SK-N-SH (cell line): ENCODE data around the gene METTL2B. TPM values are rescaled to one million over a fixed set of nuclear protein-coding genes. Genes with fewer than 3 reads are reported as not detected.
A peak's percentile ranks its signal among the peaks of the same experiment; 100 is the strongest.
"Not testable (repeated sequence)": the region's sequence is repeated elsewhere in the genome, so short reads cannot be mapped to it uniquely, and the experiment has no call there.

Experiments
- CTCF ChIA-PET: fragments of 300-600, 350-600 bp; formaldehyde crosslinking; extraction: SDS; loops from one replicate; lab custom pipeline; 2021; lab: Yijun Ruan, JAX
- POLR2A ChIA-PET: fragments of 350-600 bp; sonication (Branson Sonifier 250); formaldehyde crosslinking; extraction: SDS; loops from one replicate; lab custom pipeline; 2020; ENCODE audit warnings: antibody characterized with exemption, inconsistent platforms; lab: Yijun Ruan, JAX
- DNase-seq: peaks from one replicate; pipeline ENCODE4 v3.0.0; 2012
- H2AFZ ChIP-seq: fragments of 200-600 bp; sonication (generic); 2 replicates; pipeline ENCODE4 v1.8.1; 2016; ENCODE audit warnings: antibody characterized with exemption, mild to moderate bottlenecking, low read depth
- H3F3A ChIP-seq: fragments of 200-600 bp; sonication (generic); replicated peaks from 2 replicates; pipeline ENCODE3; 2016; ENCODE audit warnings: antibody characterized with exemption, mild to moderate bottlenecking; ENCODE audit not compliant: insufficient read depth
- H3K27ac ChIP-seq, 2 experiments: fragments of 200-500 bp in 1 of 2; fragments of 200-600 bp in 1 of 2; sonication (Bioruptor generic) in 1 of 2; sonication (generic), shearing (Covaris generic) in 1 of 2; 2 replicates each; pipeline versions ENCODE4 v1.5.1 to v1.6.1; 2014 to 2016; ENCODE audit warnings: low read depth in 2 of 2, inconsistent platforms in 1 of 2, low read length in 1 of 2, mild to moderate bottlenecking in 1 of 2, mixed read lengths in 1 of 2
- H3K27me3 ChIP-seq: fragments of 200-600 bp; sonication (generic), shearing (Covaris generic); 2 replicates; pipeline ENCODE4 v1.6.1; 2016; ENCODE audit warnings: mixed run types; ENCODE audit not compliant: insufficient read depth
- H3K36me3 ChIP-seq, 2 experiments: fragments of 200-500 bp in 1 of 2; fragments of 200-600 bp in 1 of 2; sonication (Bioruptor generic) in 1 of 2; sonication (generic) in 1 of 2; replicated peaks in 1 of 2; 2 replicates each; pipeline versions ENCODE3 to v1.5.1; 2014 to 2016; ENCODE audit warnings: low read length in 1 of 2, mild to moderate bottlenecking in 1 of 2; ENCODE audit not compliant: insufficient read depth in 2 of 2, control insufficient read depth in 1 of 2
- H3K4me1 ChIP-seq, 2 experiments: fragments of 200-500 bp in 1 of 2; fragments of 200-600 bp in 1 of 2; sonication (Bioruptor generic) in 1 of 2; sonication (generic), shearing (Covaris generic) in 1 of 2; 2 replicates each; pipeline versions ENCODE4 v1.5.1 to v1.6.1; 2014 to 2016; ENCODE audit warnings: low read depth in 1 of 2, low read length in 1 of 2, mixed run types in 1 of 2; ENCODE audit not compliant: insufficient read depth in 2 of 2, control insufficient read depth in 1 of 2
- H3K4me2 ChIP-seq: fragments of 200-600 bp; sonication (generic), shearing (Covaris generic); 2 replicates; pipeline ENCODE4 v1.6.1; 2017; ENCODE audit warnings: mixed run types
- H3K4me3 ChIP-seq, 2 experiments: fragments of 200-500 bp in 1 of 2; fragments of 200-600 bp in 1 of 2; sonication (Bioruptor generic) in 1 of 2; sonication (generic), shearing (Covaris generic) in 1 of 2; 2 replicates each; pipeline versions ENCODE4 v1.5.1 to v1.8.1; 2014 to 2016; ENCODE audit warnings: low read depth in 2 of 2, inconsistent platforms in 1 of 2, low read length in 1 of 2, mild to moderate bottlenecking in 1 of 2, mixed read lengths in 1 of 2, moderate library complexity in 1 of 2
- H3K79me2 ChIP-seq: fragments of 200-600 bp; sonication (generic); 2 replicates; pipeline ENCODE4 v1.8.1; 2017; ENCODE audit warnings: mild to moderate bottlenecking; ENCODE audit not compliant: insufficient read depth
- H3K9ac ChIP-seq: fragments of 200-600 bp; sonication (generic); 2 replicates; pipeline ENCODE4 v1.6.1; 2017; ENCODE audit warnings: mixed run types
- H3K9me2 ChIP-seq: fragments of 200-600 bp; sonication (generic); 2 replicates; pipeline ENCODE4 v1.6.1; 2017; ENCODE audit warnings: mixed run types
- H3K9me3 ChIP-seq: fragments of 200-600 bp; sonication (generic); 2 replicates; pipeline ENCODE4 v1.6.1; 2017; ENCODE audit warnings: mixed run types, mild to moderate bottlenecking, moderate library complexity
- H4K20me1 ChIP-seq: fragments of 200-600 bp; sonication (generic); 2 replicates; pipeline ENCODE4 v1.6.1; 2017; ENCODE audit warnings: mild to moderate bottlenecking, mixed run types; ENCODE audit not compliant: insufficient read depth
- CHD2 ChIP-seq: fragments of 150-350 bp; IDR thresholded peaks from 2 replicates; pipeline ENCODE4 v1.6.1; 2018; ENCODE audit warnings: low read length; ENCODE audit not compliant: partially characterized antibody
- CTCF ChIP-seq: fragments of 200-600 bp; sonication (generic); IDR thresholded peaks from 2 replicates; pipeline ENCODE4 v1.6.1; 2017; ENCODE audit warnings: antibody characterized with exemption, mild to moderate bottlenecking, moderate library complexity
- ELF1 ChIP-seq: IDR thresholded peaks from 2 replicates; pipeline ENCODE4 v1.4.0; 2012
- EP300 ChIP-seq, 2 experiments: IDR thresholded peaks; 2 replicates each; pipeline versions ENCODE4 v1.4.0 to v1.6.1; 2012; ENCODE audit warnings: borderline replicate concordance in 1 of 2, low read depth in 1 of 2, low read length in 1 of 2
- FOXM1 ChIP-seq: IDR thresholded peaks from 2 replicates; pipeline ENCODE4 v1.4.0; 2012; ENCODE audit warnings: low read depth, mild to moderate bottlenecking
- GABPA ChIP-seq: IDR thresholded peaks from 2 replicates; pipeline ENCODE4 v1.4.0; 2012; ENCODE audit warnings: low read depth, mild to moderate bottlenecking
- GATA2 ChIP-seq: sonication (generic); formaldehyde crosslinking; IDR thresholded peaks from 2 replicates; pipeline ENCODE4 v1.5.0; 2020; ENCODE audit warnings: mild to moderate bottlenecking, missing genetic modification reagents
- MAX ChIP-seq: IDR thresholded peaks from 2 replicates; pipeline ENCODE4 v1.4.0; 2012; ENCODE audit warnings: low read depth
- MXI1 ChIP-seq: IDR thresholded peaks from 2 replicates; pipeline ENCODE4 v1.6.1; 2012; ENCODE audit warnings: mild to moderate bottlenecking, low read depth, low read length, improper control_type of control experiment
- NRF1 ChIP-seq: IDR thresholded peaks from 2 replicates; pipeline ENCODE4 v1.6.1; 2012; ENCODE audit warnings: low read depth, mild to moderate bottlenecking, low read length
- PBX3 ChIP-seq: IDR thresholded peaks from 2 replicates; pipeline ENCODE4; 2012
- POLR2AphosphoS5 ChIP-seq: IDR thresholded peaks from 2 replicates; pipeline ENCODE4 v1.6.1; 2012; ENCODE audit warnings: low read depth, low read length
- REST ChIP-seq: IDR thresholded peaks from 2 replicates; pipeline ENCODE4 v1.6.1; 2012; ENCODE audit warnings: mild to moderate bottlenecking, low read depth, low read length, moderate library complexity
- RFX5 ChIP-seq: IDR thresholded peaks from 2 replicates; pipeline ENCODE4 v1.6.1; 2012; ENCODE audit warnings: mild to moderate bottlenecking, improper control_type of control experiment, low read length
- TEAD4 ChIP-seq: IDR thresholded peaks from 2 replicates; pipeline ENCODE4 v1.4.0; 2012; ENCODE audit warnings: mild to moderate bottlenecking, borderline replicate concordance; ENCODE audit not compliant: insufficient read depth
- USF1 ChIP-seq: IDR thresholded peaks from 2 replicates; pipeline ENCODE4 v1.4.0; 2012; ENCODE audit warnings: low read depth, borderline replicate concordance
- USF2 ChIP-seq: fragments of 150-350 bp; IDR thresholded peaks from 2 replicates; pipeline ENCODE4 v1.6.1; 2017; ENCODE audit warnings: antibody characterized with exemption, low read length, low read depth, borderline replicate concordance
- WGBS: methylation state at CpG from one replicate; pipeline ENCODE4 v1.1.6; 2017; ENCODE audit warnings: low lambda C conversion rate; 5-methylcytosine and 5-hydroxymethylcytosine counted together
- polyA plus RNA-seq, 3 experiments: library from polyadenylated mRNA; depleted of rRNA; stranded (reverse); fragments of >200 nt; gene quantifications; 2 replicates each; pipeline ENCODE4 v1.2.3, GENCODE V29; 2012

Gene METTL2B
- polyA plus RNA-seq, 1 of the 3 experiments (the other 2 are of a cell fraction): 22.5 TPM

- no peaks in the 10 kb centered on the region for H3K27me3 ChIP-seq
- peaks cover 25 to 38% of the 10 kb centered on the region in 2 experiments; a peak in 3 of 4 replicates for H3K4me1 ChIP-seq
- no peaks in the 10 kb centered on the region for H3K9me2 ChIP-seq
- POLR2A ChIA-PET: interaction anchor here (0.9 to 2.2 kb wide), 7 partner anchors 10 to 41 kb away, joined by 3 to 9 read pairs (median 4); partner anchors contain the start of gene METTL2B
- peak overlapping the region; percentile 81 to 91; a peak in 3 of 4 replicates for H3K27ac ChIP-seq
- CTCF ChIA-PET: interaction anchor here (1.4 to 8.9 kb wide), 7 partner anchors 21 to 112 kb away, joined by 5 to 187 read pairs (median 6); partner anchors contain the start of gene RBM28
- H3K9ac ChIP-seq: peak overlapping the region; percentile 91
- peak overlapping the region; percentile 89 to 99 for H3K4me3 ChIP-seq
- DNase-seq: peak; percentile 44
- H3K9me3 ChIP-seq: no peaks in the 10 kb centered on the region
- peak overlapping the region; percentile 89; the same call in 1 of the 2 replicates for H2AFZ ChIP-seq
- H3K4me2 ChIP-seq: peak overlapping the region; percentile 97
- peaks cover 31% of the 10 kb centered on the region for H3F3A ChIP-seq
- H3K79me2 ChIP-seq: peaks cover 55% of the 10 kb centered on the region
- peaks cover 21% of the 10 kb centered on the region for H4K20me1 ChIP-seq
- 7% methylated on average over 5 of the region's 5 CpGs for WGBS
- H3K36me3 ChIP-seq: peaks cover 9 to 11% of the 10 kb centered on the region in 2 experiments
- TF ChIP-seq MAX: no peak
- no peak for TF ChIP-seq FOXM1
- TF ChIP-seq MXI1: no peak
- TF ChIP-seq POLR2AphosphoS5: no peak
- no peak for TF ChIP-seq USF1
- no peak for TF ChIP-seq PBX3
- no peak for TF ChIP-seq RFX5
- no peak for TF ChIP-seq REST
- no peak for TF ChIP-seq CTCF
- no peak for TF ChIP-seq TEAD4
- TF ChIP-seq NRF1: no peak
- no peak for TF ChIP-seq EP300 (IDR thresholded peaks at IDR 0.05; ENCODE audit: borderline replicate concordance in 1 of 2, low read depth in 1 of 2, low read length in 1 of 2)
- no peak for TF ChIP-seq CHD2
- no peak for TF ChIP-seq GABPA
- no peak for TF ChIP-seq USF2
- no peak for TF ChIP-seq ELF1
- TF ChIP-seq GATA2 (CRISPR knock-in tag): no peak
Measured at GRCh38 chr7:128456255-128456725, 20.3 kb upstream of the METTL2B start.

- CTCF ChIA-PET: interaction anchor here (0.8 to 8.9 kb wide), 11 partner anchors 13 to 332 kb away, joined by 3 to 187 read pairs (median 4); no protein-coding TSS in a partner anchor
- Histone ChIP-seq H3K4me2 (peak overlapping the region; percentile 97), H3K4me3 (peak overlapping the region; percentile 89 to 99; a peak in 3 of 4 replicates), H4K20me1 (peaks cover 21% of the 10 kb centered on the region), H3K79me2 (peaks cover 63% of the 10 kb centered on the region), H3K9ac (peak overlapping the region; percentile 91), H3K4me1 (peaks cover 25 to 38% of the 10 kb centered on the region in 2 experiments; a peak in 3 of 4 replicates), H3F3A (peaks cover 34% of the 10 kb centered on the region), H3K36me3 (peaks cover 9 to 11% of the 10 kb centered on the region in 2 experiments)
- 88% methylated on average over 6 of the region's 6 CpGs for WGBS
- H3K27ac ChIP-seq, H3K9me3 ChIP-seq, H3K27me3 ChIP-seq, H3K9me2 ChIP-seq, DNase-seq, POLR2A ChIA-PET, H2AFZ ChIP-seq: not testable (repeated sequence)
Measured at GRCh38 chr7:128457385-128457784, 19.2 kb upstream of the METTL2B start.
